Testis (tissue), 3 donors: ENCODE data around the gene GATA2. TPM values are rescaled to one million over a fixed set of nuclear protein-coding genes. Genes with fewer than 3 reads are reported as not detected.

Experiments used
- DNase-seq: peaks from one replicate; pipeline ENCODE4 v3.0.0-alpha.2; 2019
- H3K27ac ChIP-seq, 2 donors: fragments of 200-600 bp; sonication (generic); one replicate each; pipeline ENCODE4 v1.5.1; 2019
- H3K27me3 ChIP-seq: fragments of 200-600 bp; sonication (generic); one replicate; pipeline ENCODE4 v1.5.1; 2019
- H3K36me3 ChIP-seq: fragments of 200-600 bp; sonication (generic); one replicate; pipeline ENCODE4 v1.5.1; 2017; ENCODE audit warnings: low read depth; ENCODE audit errors: missing control alignments
- H3K4me1 ChIP-seq: fragments of 200-600 bp; sonication (generic); one replicate; pipeline ENCODE4 v1.5.1; 2019
- H3K4me3 ChIP-seq, 2 donors: fragments of 200-600 bp; sonication (generic); one replicate each; pipeline ENCODE4 v1.5.1; 2017 to 2019
- H3K9me3 ChIP-seq: fragments of 200-600 bp; sonication (generic); one replicate; pipeline ENCODE4 v1.5.1; 2017
- CTCF ChIP-seq, 3 experiments: fragments of 450-650 bp in 2 of 3; fragments of 200-600 bp in 1 of 3; sonication (generic) in 1 of 3; IDR thresholded peaks; one replicate each; pipeline ENCODE4 v1.5.1; 2016 to 2019; ENCODE audit warnings: antibody characterized with exemption in 3 of 3, mild to moderate bottlenecking in 2 of 3, moderate library complexity in 1 of 3
- POLR2A ChIP-seq: fragments of 450-650 bp; IDR thresholded peaks from one replicate; pipeline ENCODE4 v1.6.1; 2017; ENCODE audit warnings: antibody characterized with exemption, mild to moderate bottlenecking, moderate library complexity
- WGBS, 2 donors: methylation state at CpG; one replicate each; pipeline ENCODE4 v1.1.5; 2018; 5-methylcytosine and 5-hydroxymethylcytosine counted together
- intact Hi-C: fragments of 100-400 bp; cut with DNase I; formaldehyde crosslinking; loops from one replicate; pipeline ENCODE4 v1.15.1; 2023; ENCODE audit warnings: low total_unique reads
- polyA plus RNA-seq: library from polyadenylated mRNA; stranded (reverse); fragments of 350-450 nt; fragmentation: Illumina TruSeq; extraction: RNeasy Lipid Tissue Mini Kit (QIAGEN cat#74804); gene quantifications from one replicate; pipeline ENCODE4 v1.2.3, GENCODE V29; 2014; ENCODE audit warnings: low read depth, low replicate concordance; ENCODE audit not compliant: insufficient read depth
- total RNA-seq, 2 donors: library from RNA; depleted of rRNA; stranded (reverse); fragments of >200 nt; gene quantifications; one replicate each; pipeline ENCODE4 v1.2.3, GENCODE V29; 2016

The GATA2 gene
- total and polyA plus RNA-seq, 3 donors from 2014 or later, result 6.6 to 13.5 (median 11.9) TPM

GRCh38 chr3:128503164-128503651 is 10.2 kb upstream of the GATA2 start:
- no peaks in the 10 kb centered on the region for H3K9me3 ChIP-seq
- intact Hi-C loops, result no loop called here
- H3K27me3 ChIP-seq, result no peaks in the 10 kb centered on the region
- no peak overlapping the region for H3K27ac ChIP-seq
- no peaks in the 10 kb centered on the region for H3K36me3 ChIP-seq
- no peak for TF ChIP-seq CTCF (IDR thresholded peaks at IDR 0.05)
- no peak for TF ChIP-seq POLR2A
- DNase-seq, result peak; percentile 20
- no peaks in the 10 kb centered on the region for H3K4me1 ChIP-seq
- 84 to 90% methylated on average over 12 of the region's 12 CpGs for WGBS, 2 donors
- H3K4me3 ChIP-seq, result no peak overlapping the region

- H3K27me3 ChIP-seq, result no peaks in the 10 kb centered on the region
- WGBS, 2 donors, result 89 to 90% methylated on average over 5 of the region's 5 CpGs
- no peaks in the 10 kb centered on the region for H3K9me3 ChIP-seq
- DNase-seq, result peak; percentile 5
- intact Hi-C loops, result no loop called here
- H3K4me3 ChIP-seq, result no peak overlapping the region
- no peaks in the 10 kb centered on the region for H3K4me1 ChIP-seq
- no peaks in the 10 kb centered on the region for H3K36me3 ChIP-seq
- TF ChIP-seq CTCF (IDR thresholded peaks at IDR 0.05) (no peak), POLR2A (no peak)
- no peak overlapping the region for H3K27ac ChIP-seq
Observed at GRCh38 chr3:128502712-128503111, 9.7 kb upstream of the GATA2 start.

GRCh38 chr3:128501431-128501830 is 8.4 kb upstream of the GATA2 start:
- TF ChIP-seq CTCF (IDR thresholded peaks at IDR 0.05), result no peak
- no peak for TF ChIP-seq POLR2A

GRCh38 chr3:128500556-128500955 is 7.6 kb upstream of the GATA2 start:
- no peaks in the 10 kb centered on the region for H3K27me3 ChIP-seq

More at GRCh38 chr3:128501431-128501830, 8.4 kb upstream of the GATA2 start:
- DNase-seq, result no peak
- Histone ChIP-seq H3K9me3 (no peaks in the 10 kb centered on the region), H3K36me3 (no peaks in the 10 kb centered on the region), H3K4me3 (no peak overlapping the region), H3K27me3 (no peaks in the 10 kb centered on the region), H3K27ac (no peak overlapping the region), H3K4me1 (peaks cover 11% of the 10 kb centered on the region)
- 81 to 85% methylated on average over 3 of the region's 3 CpGs for WGBS, 2 donors
- intact Hi-C loops, result no loop called here

More at GRCh38 chr3:128500556-128500955, 7.6 kb upstream of the GATA2 start:
- intact Hi-C loops, result no loop called here
- DNase-seq, result no peak
- H3K27ac ChIP-seq, result no peak overlapping the region
- H3K4me1 ChIP-seq, result peaks cover 11% of the 10 kb centered on the region
- TF ChIP-seq POLR2A, result no peak
- TF ChIP-seq CTCF (IDR thresholded peaks at IDR 0.05), result no peak
- WGBS, 2 donors, result 88 to 89% methylated on average over 4 of the region's 4 CpGs
- no peaks in the 10 kb centered on the region for H3K9me3 ChIP-seq
- H3K4me3 ChIP-seq, result no peak overlapping the region
- H3K36me3 ChIP-seq, result no peaks in the 10 kb centered on the region
